GM03348 (cell line): Measurements from ENCODE around the gene SNAPC4.
"Not testable (repeated sequence)": the region's sequence is repeated elsewhere in the genome, so short reads cannot be mapped to it uniquely, and the experiment has no call there.

Experiments
- DNase-seq: peaks from one replicate; pipeline ENCODE4 v3.0.0; 2012; ENCODE audit warnings: low spot score

SNAPC4 gene

GRCh38 chr9:136432591-136432990 lies 32.6 kb upstream of the SNAPC4 start:
- no peak for DNase-seq

DNA sequence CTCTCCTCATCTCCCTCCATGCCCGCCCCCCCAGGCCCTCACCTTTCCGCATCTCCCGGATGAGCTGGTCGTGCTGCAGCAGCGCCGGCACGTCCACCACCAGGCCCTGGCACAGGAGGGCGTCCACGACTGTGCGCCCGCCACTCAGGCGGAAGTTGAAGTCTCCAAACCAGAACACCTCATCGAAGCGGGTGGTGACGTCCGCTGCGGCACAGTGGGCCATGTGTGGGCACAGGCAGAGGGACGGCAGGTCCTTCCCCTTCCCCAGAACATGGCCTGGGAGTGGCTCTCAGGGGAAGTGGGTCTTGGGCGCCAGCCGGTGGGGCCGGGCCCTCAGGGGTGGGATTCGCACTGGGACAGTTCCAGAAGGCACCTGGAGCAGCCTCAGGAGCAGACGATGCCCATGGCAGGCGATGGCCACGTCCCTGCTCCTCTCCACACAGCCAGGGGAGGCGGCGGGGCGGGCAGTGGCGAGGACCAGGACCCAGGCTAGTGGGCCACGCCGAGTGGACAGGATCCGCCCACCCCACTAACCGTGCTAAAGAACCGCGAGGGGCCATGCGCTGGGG lies 31.9 kb upstream of the SNAPC4 start:
- no peak for DNase-seq

GRCh38 chr9:136430588-136431234 lies 30.7 kb upstream of the SNAPC4 start:
- DNase-seq = no peak

DNA sequence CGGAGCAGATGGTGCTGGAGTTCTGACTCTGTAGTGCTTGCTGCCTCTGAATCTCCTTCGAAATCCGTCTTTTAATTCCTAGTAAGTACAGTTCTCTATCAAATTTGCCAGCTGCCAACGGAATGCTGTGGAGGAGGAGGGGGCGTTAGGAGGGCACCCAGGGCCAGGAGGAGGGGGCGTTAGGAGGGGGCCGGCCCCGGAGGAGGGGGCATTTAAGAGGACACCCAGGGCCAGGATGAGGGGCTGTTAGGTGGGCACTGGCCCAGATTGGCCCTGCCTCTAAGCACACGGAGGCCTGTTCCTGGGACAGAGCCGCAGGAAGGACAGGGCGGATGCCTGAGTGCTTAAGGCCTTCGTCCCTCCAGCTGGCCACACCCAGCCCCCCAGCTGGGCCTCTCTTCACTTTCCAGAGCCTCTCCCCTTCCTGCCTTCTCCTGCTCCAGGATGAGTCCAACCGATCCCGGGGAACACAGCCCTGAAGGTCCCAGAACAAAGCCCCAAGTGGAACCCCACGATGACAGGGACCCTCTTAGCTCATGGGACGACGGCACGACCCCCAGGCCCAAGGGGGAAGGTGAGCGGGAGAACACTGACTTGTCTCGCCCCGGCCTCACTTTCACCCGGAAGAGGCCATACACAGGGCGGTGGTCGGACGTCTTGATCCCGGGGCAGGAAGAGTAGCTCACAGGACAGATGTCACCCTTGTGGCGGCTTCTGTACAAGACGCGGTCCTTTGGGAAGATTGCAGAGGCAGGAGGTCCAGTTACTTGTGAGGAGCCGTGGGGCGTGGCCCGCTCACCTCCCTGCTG lies 29.9 kb upstream of the SNAPC4 start:
- no peak for DNase-seq

- no peak for DNase-seq
Measured at GRCh38 chr9:136429075-136429628, 29.2 kb upstream of the SNAPC4 start.

GRCh38 chr9:136426787-136427186 lies 26.8 kb upstream of the SNAPC4 start:
- no peak for DNase-seq

DNA sequence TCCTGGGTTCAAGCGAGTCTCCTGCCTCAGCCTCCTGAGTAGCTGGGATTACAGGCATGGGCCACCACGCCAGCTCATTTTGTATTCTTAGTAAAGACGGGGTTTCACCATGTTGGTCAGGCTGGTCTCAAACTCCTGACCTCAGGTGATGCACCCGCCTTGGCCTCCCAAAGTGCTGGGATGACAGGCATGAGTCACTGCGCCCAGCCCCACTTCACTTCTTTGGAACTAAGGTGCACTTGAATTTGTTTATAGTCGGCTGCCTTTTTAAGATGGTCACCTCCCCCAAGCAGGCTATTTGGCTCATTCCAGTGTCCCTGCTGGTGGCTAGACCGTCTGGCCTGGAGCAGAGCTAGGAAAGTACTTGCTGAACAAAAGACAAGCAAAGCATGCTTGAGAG lies 25.4 kb upstream of the SNAPC4 start:
- not testable (repeated sequence) for DNase-seq

- DNase-seq = no peak
Measured at GRCh38 chr9:136424750-136425362, 24.9 kb upstream of the SNAPC4 start.

GRCh38 chr9:136423432-136424146 lies 23.6 kb upstream of the SNAPC4 start:
- DNase-seq = no peak

GRCh38 chr9:136422876-136423275 lies 22.9 kb upstream of the SNAPC4 start:
- no peak for DNase-seq

DNA sequence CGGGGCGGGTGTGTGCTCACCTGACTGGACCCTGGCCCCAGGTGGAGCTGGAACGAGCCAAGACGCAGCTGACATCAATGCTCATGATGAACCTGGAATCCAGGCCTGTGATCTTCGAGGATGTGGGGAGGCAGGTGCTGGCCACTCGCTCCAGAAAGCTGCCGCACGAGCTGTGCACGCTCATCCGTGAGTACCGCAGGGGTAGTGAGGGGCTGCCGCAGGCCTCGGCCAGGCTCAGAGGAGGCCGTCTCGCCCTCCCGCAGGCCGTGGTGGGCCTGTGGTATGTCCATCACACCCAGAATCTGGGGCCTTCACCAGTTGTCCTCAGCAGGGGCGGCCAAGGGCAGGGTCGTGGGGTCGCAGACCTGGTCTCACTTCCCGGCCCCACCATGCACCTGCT lies 21.8 kb upstream of the SNAPC4 start:
- DNase-seq = no peak

DNA sequence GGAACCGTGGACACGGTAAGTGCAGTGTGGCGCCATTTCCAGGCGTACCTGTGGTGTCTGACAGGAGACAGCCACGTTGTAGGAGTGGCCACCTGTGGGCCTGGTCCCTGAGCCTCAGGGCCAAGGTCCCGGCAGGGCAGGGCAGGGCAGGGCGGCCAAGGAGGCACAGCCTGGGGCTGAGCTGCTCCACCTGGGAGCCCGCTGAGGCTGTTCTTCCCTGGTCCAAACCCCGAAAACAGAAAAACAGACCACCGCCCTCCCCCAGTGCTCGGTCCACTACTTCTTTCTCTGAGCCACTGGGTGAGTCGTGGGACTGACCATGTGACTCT lies 19.1 kb upstream of the SNAPC4 start:
- no peak for DNase-seq

DNA sequence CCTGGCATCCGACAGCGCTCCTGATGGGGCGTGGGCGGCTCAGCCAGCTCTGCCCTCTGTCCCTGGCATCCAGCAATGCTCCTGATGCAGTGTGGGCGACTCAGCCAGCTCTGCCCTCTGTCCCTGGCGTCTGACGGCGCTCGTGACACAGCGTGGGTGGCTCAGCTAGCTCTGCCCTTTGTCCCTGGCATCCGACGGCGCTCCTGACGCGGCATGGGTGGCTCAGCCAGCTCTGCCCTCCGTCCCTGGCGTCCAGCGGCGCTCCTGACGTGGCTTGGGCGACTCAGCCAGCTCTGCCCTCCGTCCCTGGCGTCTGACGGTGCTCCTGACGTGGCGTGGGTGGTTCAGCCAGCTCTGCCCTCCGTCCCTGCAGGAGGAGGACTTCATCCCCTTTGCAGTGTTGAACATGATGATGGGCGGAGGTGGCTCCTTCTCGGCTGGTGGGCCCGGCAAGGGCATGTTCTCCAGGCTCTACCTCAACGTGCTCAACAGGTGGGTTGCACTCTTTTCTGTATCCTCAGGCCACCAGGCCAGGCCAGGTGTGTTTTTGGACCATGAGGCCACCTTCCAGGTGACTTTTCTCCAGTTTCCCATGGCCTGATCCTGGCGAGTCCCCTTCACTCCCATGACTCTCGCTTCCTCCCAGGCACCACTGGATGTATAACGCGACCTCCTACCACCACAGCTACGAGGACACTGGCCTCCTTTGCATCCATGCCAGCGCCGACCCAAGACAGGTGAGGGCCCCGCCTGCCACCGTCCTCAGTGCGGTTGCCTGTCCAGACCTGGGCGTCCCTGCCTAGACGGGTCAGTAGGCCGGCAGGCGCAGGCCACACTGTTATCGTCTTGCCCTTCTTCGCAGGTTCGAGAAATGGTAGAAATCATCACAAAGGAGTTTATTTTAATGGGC lies 18.5 kb upstream of the SNAPC4 start:
- DNase-seq = no peak

DNA sequence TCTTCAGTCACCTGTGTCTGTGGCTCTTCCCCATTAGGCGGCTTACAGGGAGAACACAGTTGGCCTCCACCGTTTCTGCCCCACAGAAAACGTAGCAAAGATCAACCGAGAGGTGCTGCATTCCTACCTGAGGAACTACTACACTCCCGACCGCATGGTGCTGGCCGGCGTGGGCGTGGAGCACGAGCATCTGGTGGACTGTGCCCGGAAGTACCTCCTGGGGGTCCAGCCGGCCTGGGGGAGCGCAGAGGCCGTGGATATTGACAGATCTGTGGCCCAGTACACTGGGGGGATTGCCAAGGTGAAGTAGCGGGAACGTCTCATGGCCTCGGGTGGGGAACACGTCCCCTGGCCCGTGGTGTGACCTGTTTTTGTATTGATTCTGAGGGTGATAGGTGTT lies 16.9 kb upstream of the SNAPC4 start:
- DNase-seq = no peak

DNA sequence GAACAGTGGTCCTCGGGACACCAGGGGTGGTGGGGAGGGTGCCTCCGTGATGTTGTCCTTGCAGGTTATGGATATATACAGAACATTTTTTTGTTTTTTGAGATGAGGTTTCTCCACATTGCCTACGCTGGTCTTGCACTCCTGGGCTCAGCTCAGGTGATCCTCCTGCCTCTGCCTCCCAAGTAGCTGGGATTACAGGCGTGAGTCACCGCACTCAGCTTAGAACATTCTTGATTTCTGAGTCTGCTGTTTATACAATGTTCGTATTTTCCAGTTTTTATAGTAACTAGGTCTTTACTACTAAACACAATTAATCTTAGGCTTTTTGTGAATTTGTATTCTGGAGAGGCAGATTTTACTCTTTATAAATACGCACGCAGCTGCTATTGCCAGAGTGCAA lies 16.5 kb upstream of the SNAPC4 start:
- no peak for DNase-seq

- DNase-seq = no peak
Measured at GRCh38 chr9:136412962-136413361, 13.0 kb upstream of the SNAPC4 start.

- DNase-seq = no peak
Measured at GRCh38 chr9:136411378-136411777, 11.4 kb upstream of the SNAPC4 start.

DNA sequence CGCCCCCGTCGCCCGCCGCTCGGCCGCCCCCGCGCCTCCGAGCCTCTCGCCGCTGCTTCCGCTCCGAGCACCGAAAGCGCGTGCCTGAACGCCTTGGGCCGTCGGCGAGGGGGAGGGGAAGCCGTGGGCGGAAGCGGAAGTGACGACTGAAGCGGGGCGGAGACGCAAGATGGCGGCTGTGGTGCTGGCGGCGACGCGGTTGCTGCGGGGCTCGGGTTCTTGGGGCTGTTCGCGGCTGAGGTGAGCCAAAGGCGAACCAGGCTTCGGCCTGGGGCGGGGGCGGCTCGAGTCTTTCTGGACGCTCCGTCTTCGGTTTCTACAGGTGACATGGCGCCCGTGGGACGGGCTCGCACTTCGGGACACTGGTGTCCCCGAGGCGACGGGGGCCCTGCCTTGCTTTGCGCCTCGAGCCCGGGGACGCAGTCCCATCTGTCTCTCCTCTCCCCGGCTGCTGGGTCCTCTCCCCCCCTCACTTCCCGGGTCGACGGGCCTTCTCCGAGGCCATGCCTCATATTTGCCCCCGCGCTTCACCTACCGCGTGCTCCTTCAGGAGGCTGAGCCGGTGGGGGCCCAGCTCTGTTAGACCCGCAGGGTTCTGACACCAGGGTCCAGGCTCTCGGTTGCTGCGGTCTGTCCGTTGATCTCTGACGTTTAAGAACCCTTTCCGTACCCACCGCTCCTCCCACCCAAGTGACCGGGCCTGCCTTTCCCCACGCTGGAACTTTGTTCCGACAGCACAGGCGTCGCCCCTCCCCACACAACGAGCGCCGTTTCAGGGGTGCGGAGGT lies 10.7 kb upstream of the SNAPC4 start, which contains the start of the genes ENTR1 and PMPCA:
ENTR1 (minus strand) TSS at position 115 of the 788 bp plus-strand sequence. CDS start 217 bp downstream, outside the sequence.
PMPCA (plus strand) TSS at position 159 of the 788 bp plus-strand sequence; CDS start at position 170, 11 bp downstream.
- peak; percentile 98 for DNase-seq

DNA sequence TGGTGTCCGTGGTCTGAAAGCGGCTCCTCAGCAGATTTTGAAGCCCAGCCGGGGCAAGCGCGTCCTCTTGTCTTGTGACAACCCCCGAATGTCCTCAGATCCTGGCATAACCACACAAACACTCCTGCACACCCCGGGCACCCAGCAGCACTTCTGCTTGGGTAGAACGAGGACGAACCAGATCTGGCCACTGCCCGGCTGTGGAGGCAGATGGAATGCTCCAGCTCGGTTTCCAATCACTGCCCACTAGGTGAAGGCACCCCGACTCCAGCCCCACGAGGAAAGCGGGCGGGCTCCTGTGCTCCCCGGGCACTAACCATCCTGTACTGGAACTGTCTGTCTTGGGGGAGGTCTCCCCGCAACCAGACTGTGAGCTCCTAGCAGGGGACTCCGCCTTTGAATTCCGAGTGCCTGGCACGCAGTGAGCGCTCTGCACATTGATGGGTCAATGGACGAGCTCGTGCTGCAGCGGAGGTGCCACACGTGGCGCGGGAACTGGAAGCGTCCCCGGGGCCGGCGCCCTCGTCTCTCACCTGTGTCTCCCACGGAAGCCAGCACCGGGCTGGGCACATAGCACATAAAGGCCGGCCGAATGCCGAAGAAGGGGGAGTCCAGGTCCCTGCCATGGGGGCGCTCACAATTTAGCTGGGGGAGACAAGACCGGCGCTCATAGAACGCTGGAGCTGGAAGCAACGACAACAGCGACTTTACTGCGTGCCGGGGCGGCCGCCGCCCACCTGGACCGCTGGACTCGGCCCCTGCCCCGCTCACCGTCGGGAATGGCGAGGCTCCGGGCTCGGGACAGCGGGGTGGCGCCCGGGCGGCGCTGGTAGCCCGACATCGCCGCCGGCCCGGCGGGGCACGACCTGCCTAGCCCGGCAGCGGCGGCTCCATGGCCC lies 9.8 kb upstream of the SNAPC4 start:
- peak; percentile 72 for DNase-seq
